Activated T-cell treated with anti-CD3 and anti-CD28 coated beads, Interleukin-2, amount 50 U/mL, for 1 hour (primary cell): ENCODE measurements around the gene CAND2.
"Not testable (repeated sequence)": the region's sequence is repeated elsewhere in the genome, so short reads cannot be mapped to it uniquely, and the experiment has no call there.

Source experiments
- DNase-seq: peaks from one replicate; pipeline ENCODE4 v3.0.0-alpha.2; 2020

Gene CAND2

GRCh38 chr3:12866836-12867235, 70.4 kb downstream of the CAND2 start:
- DNase-seq: no peak

GRCh38 chr3:12868039-12869034, 71.9 kb downstream of the CAND2 start:
- peak; percentile 66 for DNase-seq

- DNase-seq: peak; percentile 34
These were observed 72.6 kb downstream of the CAND2 start for GRCh38 chr3:12869035-12869621.

GRCh38 chr3:12870942-12871341, 74.5 kb downstream of the CAND2 start:
- DNase-seq: no peak

GRCh38 chr3:12871404-12871983, 75.0 kb downstream of the CAND2 start:
- no peak for DNase-seq

- peak; percentile 40 for DNase-seq
These were observed 79.7 kb downstream of the CAND2 start for GRCh38 chr3:12875857-12876836.

- DNase-seq: no peak
These were observed 80.6 kb downstream of the CAND2 start for GRCh38 chr3:12877040-12877439.

- DNase-seq: no peak
These were observed 81.7 kb downstream of the CAND2 start for GRCh38 chr3:12878141-12878574.

- not testable (repeated sequence) for DNase-seq
These were observed 82.3 kb downstream of the CAND2 start for GRCh38 chr3:12878758-12879157.

- DNase-seq: no peak
These were observed 82.8 kb downstream of the CAND2 start for GRCh38 chr3:12879191-12879815.

GRCh38 chr3:12881858-12882257, 85.4 kb downstream of the CAND2 start:
- DNase-seq: not testable (repeated sequence)

GRCh38 chr3:12882336-12883310, 86.1 kb downstream of the CAND2 start:
- DNase-seq: no peak

- DNase-seq: no peak
These were observed 87.8 kb downstream of the CAND2 start for GRCh38 chr3:12884186-12884680.
